Measurements from ENCODE around the gene SLC3A2.

GRCh38 chr11:62909107-62909894 lies 28.6 kb downstream of the SLC3A2 start:
- no peak for TF ChIP-seq GATA2 (IDR thresholded peaks at IDR 0.05; ENCODE audit: low read depth, low read length)
- TF ChIP-seq GATA3 (IDR thresholded peaks at IDR 0.05; ENCODE audit: low read depth, low read length), result no peak
